Measurements from ENCODE around the gene IFNA6.

The IFNA6 gene

GRCh38 chr9:21326526-21327139 lies 24.1 kb downstream of the IFNA6 start:
- DNase-seq, result no peak

DNA sequence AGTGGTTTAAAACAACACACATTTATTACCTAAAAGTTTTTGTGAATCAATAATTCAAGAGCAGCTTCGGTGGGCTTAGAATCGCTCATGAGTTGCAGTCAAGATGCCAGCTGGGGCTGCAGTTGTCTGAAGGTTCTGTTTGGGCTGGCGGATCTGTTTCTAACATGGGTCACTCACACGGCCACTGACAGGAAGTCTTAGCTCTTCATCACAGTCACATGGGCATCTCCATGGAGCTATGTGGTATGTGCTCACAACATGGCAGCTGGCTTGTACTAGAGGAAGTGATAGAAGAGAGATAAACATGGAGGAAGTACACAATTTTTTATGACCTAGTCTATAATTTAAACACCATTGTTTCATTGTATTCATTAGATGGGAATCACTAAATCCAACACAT lies 26.6 kb downstream of the IFNA6 start:
- DNase-seq, result no peak

DNA sequence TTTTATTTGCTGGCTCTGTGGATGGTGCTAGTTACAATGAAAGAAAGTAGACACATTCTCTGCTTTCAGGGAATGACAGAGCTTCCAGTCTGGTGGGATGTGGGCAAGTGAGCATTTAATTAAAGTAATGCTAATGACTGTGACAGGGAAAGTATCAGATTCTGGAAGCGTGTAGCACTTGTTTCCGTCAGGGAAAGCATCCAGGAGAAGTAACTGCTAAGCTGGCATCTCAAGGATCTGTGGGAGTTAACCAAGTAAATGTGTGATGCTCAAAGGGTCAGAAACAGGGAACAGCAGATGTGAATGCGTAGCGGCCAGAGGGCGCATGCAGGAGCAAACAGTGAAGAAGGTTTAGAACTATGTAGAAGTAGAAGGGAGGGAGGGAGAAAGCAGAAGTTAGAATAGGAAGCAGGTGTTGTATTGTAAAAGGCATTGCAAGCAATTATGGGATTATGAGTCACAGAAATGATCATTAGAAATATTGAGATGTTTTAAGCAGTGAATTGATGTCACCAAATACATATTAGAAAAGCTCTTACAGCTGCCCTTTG lies 27.7 kb downstream of the IFNA6 start:
- no peak for DNase-seq

DNA sequence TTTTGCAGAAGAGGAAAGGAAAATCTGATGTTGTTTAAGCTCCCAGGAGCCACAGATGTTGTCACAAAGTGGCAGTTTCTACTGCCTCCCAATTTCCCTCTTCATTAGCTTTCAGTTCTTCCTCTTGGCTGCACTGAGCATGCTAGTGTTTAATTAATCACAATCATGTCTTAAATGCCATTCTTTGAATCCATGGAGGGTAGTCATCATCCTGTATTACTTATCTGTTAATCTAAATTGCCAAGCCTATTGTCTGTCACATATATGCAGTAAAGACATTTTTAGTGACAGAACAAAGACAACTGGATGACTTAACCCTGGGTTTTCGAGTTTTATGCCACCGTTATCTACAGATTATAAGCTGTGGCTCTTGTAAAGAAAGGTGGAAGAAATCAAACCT lies 30.2 kb downstream of the IFNA6 start:
- DNase-seq, result no peak

GRCh38 chr9:21317956-21318923 lies 32.4 kb downstream of the IFNA6 start:
- DNase-seq, result no peak

DNA sequence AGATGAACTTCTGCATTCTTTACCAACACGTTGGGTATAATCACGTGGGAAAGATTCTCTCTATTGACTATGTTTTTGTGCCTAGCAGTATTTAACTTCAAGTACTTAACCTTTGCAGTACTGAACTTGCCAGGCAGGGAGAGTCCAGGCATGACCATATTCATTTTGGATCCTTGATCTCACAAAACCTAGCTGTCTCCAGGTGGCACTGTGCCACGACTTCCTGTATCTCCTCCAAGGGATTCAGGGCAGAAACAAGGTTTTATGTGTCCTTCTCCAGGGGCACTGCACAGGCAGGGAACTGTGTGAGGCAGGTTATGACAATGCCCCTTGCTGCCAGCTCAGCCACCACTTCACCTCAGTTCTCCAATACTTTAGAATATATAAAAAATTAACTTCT lies 33.8 kb downstream of the IFNA6 start:
- DNase-seq, result no peak

- no peak for DNase-seq
These were observed 34.5 kb downstream of the IFNA6 start for GRCh38 chr9:21316032-21316842.

GRCh38 chr9:21314152-21314551 lies 36.5 kb downstream of the IFNA6 start:
- DNase-seq, result no peak

GRCh38 chr9:21311889-21312288 lies 38.8 kb downstream of the IFNA6 start:
- no peak for DNase-seq

GRCh38 chr9:21305213-21305612 lies 45.5 kb downstream of the IFNA6 start, which contains the start of gene IFNA5:
TSS of gene IFNA5 (minus strand) at chr9:21305313. CDS start at chr9:21305256, 57 bp downstream.
- DNase-seq, result no peak

Data from activated effector memory CD4-positive, alpha-beta T cell treated with Interleukin-2 at 50 U/mL for 16 hours (primary cell).